Tibial artery (tissue), 4 donors: ENCODE results near the gene SRPK2.

Source experiments
- DNase-seq, 2 donors: peaks; one replicate each; pipeline ENCODE4 v3.0.0-alpha.2; 2019
- H3K27ac ChIP-seq, 2 donors: fragments of 200-600 bp; sonication (generic) in 1 of 2; 1 replicate in 1 of 2; 2 replicates in 1 of 2; pipeline ENCODE4 v1.5.1; 2018 to 2019; ENCODE audit warnings: mild to moderate bottlenecking in 1 of 2
- H3K27me3 ChIP-seq, 2 donors: fragments of 200-600 bp; sonication (generic) in 1 of 2; one replicate each; pipeline versions ENCODE4 v1.5.1 to v1.6.0; 2016 to 2019
- H3K36me3 ChIP-seq, 3 donors: fragments of 200-600 bp; sonication (generic) in 2 of 3; one replicate each; pipeline ENCODE4 v1.5.1; 2016 to 2019; ENCODE audit warnings: mild to moderate bottlenecking in 2 of 3
- H3K4me1 ChIP-seq, 4 donors: fragments of 200-600 bp; sonication (generic) in 2 of 4; 1 replicate in 3 of 4; 2 replicates in 1 of 4; pipeline ENCODE4 v1.5.1; 2016 to 2019
- H3K4me3 ChIP-seq, 2 donors: fragments of 200-600 bp; sonication (generic) in 1 of 2; 1 replicate in 1 of 2; 2 replicates in 1 of 2; pipeline ENCODE4 v1.5.1; 2018 to 2019; ENCODE audit warnings: mild to moderate bottlenecking in 2 of 2
- H3K9me3 ChIP-seq, 3 donors: fragments of 200-600 bp; sonication (generic) in 1 of 3; one replicate each; pipeline ENCODE4 v1.5.1; 2016 to 2019
- CTCF ChIP-seq, 2 experiments: fragments of 200-600 bp in 1 of 2; fragments of 450-650 bp in 1 of 2; IDR thresholded peaks; one replicate each; pipeline ENCODE4 v1.5.1; 2017 to 2019; ENCODE audit warnings: antibody characterized with exemption in 2 of 2, mild to moderate bottlenecking in 1 of 2, moderate library complexity in 1 of 2
- intact Hi-C: fragments of 100-400 bp; cut with DNase I; formaldehyde crosslinking; loops from one replicate; pipeline ENCODE4 v1.15.0; 2023; ENCODE audit warnings: low total_unique reads

Gene SRPK2

GRCh38 chr7:105153531-105153930 is 235.2 kb downstream of the SRPK2 start:
- H3K4me3 ChIP-seq, result no peak overlapping the region
- no peaks in the 10 kb centered on the region for H3K9me3 ChIP-seq
- H3K27ac ChIP-seq, result no peak overlapping the region
- DNase-seq, result no peak
- no peaks in the 10 kb centered on the region for H3K27me3 ChIP-seq
- peaks cover 0 to 6% (median 0%) of the 10 kb centered on the region in 3 donors for H3K36me3 ChIP-seq
- intact Hi-C loops, result no loop called here
- TF ChIP-seq CTCF (IDR thresholded peaks at IDR 0.05), result no peak
- no peaks in the 10 kb centered on the region for H3K4me1 ChIP-seq

GRCh38 chr7:105151152-105151551 is 237.6 kb downstream of the SRPK2 start:
- Histone ChIP-seq H3K27me3 (no peaks in the 10 kb centered on the region), H3K36me3 (no peaks in the 10 kb centered on the region), H3K4me3 (no peak overlapping the region), H3K4me1 (no peaks in the 10 kb centered on the region), H3K27ac (no peak overlapping the region), H3K9me3 (no peaks in the 10 kb centered on the region)
- intact Hi-C loops, result no loop called here
- no peak for TF ChIP-seq CTCF (IDR thresholded peaks at IDR 0.05)
- DNase-seq, result no peak

DNA sequence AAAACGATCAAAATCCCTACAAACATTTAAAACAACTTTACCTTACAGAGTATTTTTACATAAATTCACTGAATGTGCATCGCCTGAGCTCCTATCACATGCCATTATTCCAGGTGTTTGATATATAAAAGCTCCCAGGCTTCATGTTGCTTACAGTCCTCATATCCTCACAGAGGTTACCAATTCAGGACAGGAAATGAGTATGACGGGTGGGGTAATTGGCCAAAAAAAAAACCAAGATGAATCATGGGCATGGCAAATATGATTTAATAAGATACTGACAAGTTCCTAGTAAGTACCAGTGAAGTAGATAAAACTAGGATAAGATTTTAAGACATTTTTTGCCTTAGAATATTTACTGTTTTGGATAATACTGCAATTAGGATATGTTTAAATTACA is 238.9 kb downstream of the SRPK2 start:
- Histone ChIP-seq H3K4me3 (no peak overlapping the region), H3K4me1 (no peaks in the 10 kb centered on the region), H3K9me3 (no peaks in the 10 kb centered on the region), H3K36me3 (peaks cover 0 to 6% (median 4%) of the 10 kb centered on the region in 3 donors), H3K27me3 (no peaks in the 10 kb centered on the region), H3K27ac (no peak overlapping the region)
- TF ChIP-seq CTCF (IDR thresholded peaks at IDR 0.05), result no peak
- intact Hi-C loops, result no loop called here
- no peak for DNase-seq

GRCh38 chr7:105141068-105141467 is 247.7 kb downstream of the SRPK2 start:
- TF ChIP-seq CTCF (IDR thresholded peaks at IDR 0.05), result no peak
- Histone ChIP-seq H3K27ac (no peak overlapping the region), H3K4me3 (no peak overlapping the region), H3K27me3 (no peaks in the 10 kb centered on the region), H3K4me1 (peaks cover 0 to 4% (median 0%) of the 10 kb centered on the region in 4 donors), H3K9me3 (no peaks in the 10 kb centered on the region), H3K36me3 (peaks cover 0 to 68% (median 23%) of the 10 kb centered on the region in 3 donors)
- DNase-seq, result no peak
- intact Hi-C loops, result no loop called here

DNA sequence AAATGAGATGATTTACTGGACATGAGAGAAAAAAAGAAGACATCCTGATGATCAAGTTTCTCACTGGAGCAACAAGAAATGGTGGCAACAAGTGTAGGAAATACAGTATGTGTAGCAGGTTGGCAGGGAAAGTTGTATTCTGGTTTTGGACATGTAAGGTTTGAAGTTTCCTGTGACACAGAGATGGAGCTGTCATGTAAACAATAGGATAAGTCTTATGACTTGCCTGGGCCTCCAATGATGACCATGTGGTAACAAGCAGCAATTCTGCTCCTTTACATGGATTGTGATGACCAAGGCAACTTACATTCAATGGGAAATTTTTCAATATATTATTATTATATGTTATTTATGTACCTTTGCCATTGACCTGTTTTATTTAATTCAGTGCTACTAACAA is 249.3 kb downstream of the SRPK2 start:
- no peak for TF ChIP-seq CTCF (IDR thresholded peaks at IDR 0.05)
- no peaks in the 10 kb centered on the region for H3K9me3 ChIP-seq
- no peak overlapping the region for H3K4me3 ChIP-seq
- DNase-seq, result no peak
- H3K27me3 ChIP-seq, result no peaks in the 10 kb centered on the region
- intact Hi-C loops, result no loop called here
- H3K36me3 ChIP-seq, result peaks cover 0 to 60% (median 20%) of the 10 kb centered on the region in 3 donors
- peaks cover 0 to 4% (median 0%) of the 10 kb centered on the region in 4 donors for H3K4me1 ChIP-seq
- no peak overlapping the region for H3K27ac ChIP-seq

DNA sequence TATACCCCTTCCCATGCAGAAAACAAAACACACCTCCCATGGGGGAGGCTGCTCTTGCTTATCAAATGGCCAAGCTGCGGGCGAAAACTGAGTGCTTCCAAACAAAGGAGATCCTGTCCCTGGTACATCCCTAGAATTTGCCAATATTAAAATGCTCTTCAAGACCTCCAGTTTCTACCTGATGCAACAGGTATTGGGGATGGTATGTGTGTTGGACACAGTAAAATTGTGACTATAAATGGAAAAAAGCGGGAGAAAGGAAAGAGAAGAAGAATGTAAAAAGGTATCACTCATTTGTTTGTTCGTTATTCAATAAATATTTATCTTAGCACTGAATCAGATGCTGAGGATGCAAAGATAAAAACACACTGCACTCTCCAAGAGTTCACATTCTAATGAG is 250.8 kb downstream of the SRPK2 start:
- DNase-seq, result no peak
- TF ChIP-seq CTCF (IDR thresholded peaks at IDR 0.05), result no peak
- H3K4me3 ChIP-seq, result no peak overlapping the region
- H3K27ac ChIP-seq, result no peak overlapping the region
- no peaks in the 10 kb centered on the region for H3K27me3 ChIP-seq
- H3K9me3 ChIP-seq, result no peaks in the 10 kb centered on the region
- H3K4me1 ChIP-seq, result peaks cover 0 to 4% (median 0%) of the 10 kb centered on the region in 4 donors
- intact Hi-C loops, result no loop called here
- H3K36me3 ChIP-seq, result peaks cover 6 to 52% (median 25%) of the 10 kb centered on the region in 3 donors
